IMR-90 (cell line): ENCODE data around the gene A4GNT. TPM values are rescaled to one million over a fixed set of nuclear protein-coding genes. Genes with fewer than 3 reads are reported as not detected.

Experiments
- ATAC-seq: fragments of 200-7000 bp; cut with Tn5 transposase; 2 replicates; pipeline ENCODE4 v1.9.1; 2020; ENCODE audit warnings: low read depth, mild to moderate bottlenecking, moderate library complexity
- BruUV-seq: library from RNA; stranded (reverse); fragments of 400-500 nt; replicated peaks from 2 replicates; lab custom pipeline; 2021; lab: Mats Ljungman, UMichigan
- CTCF ChIA-PET: fragments of 300-600 bp; formaldehyde crosslinking; extraction: SDS; loops from one replicate; lab custom pipeline; 2021; ENCODE audit warnings: antibody characterized with exemption; lab: Yijun Ruan, JAX
- POLR2A ChIA-PET: fragments of 300-600 bp; sonication (Branson Sonifier 250); formaldehyde crosslinking; loops from one replicate; lab custom pipeline; 2022; ENCODE audit warnings: antibody characterized with exemption; ENCODE audit not compliant: unreplicated experiment; lab: Charles Lee
- DNase-seq: peaks from one replicate; pipeline ENCODE4 v3.0.0; 2013
- H2AFZ ChIP-seq: replicated peaks from 2 replicates; pipeline ENCODE3; 2013; ENCODE audit warnings: low read length, mild to moderate bottlenecking; ENCODE audit not compliant: poor library complexity
- H2AK5ac ChIP-seq: 2 replicates; pipeline ENCODE4 v1.6.1; 2013; ENCODE audit warnings: low read depth, low read length, inconsistent platforms
- H2AK9ac ChIP-seq: replicated peaks from 2 replicates; pipeline ENCODE3; 2013; ENCODE audit warnings: mild to moderate bottlenecking, low read depth, low read length, moderate library complexity; ENCODE audit not compliant: poor library complexity
- H2BK120ac ChIP-seq: 2 replicates; pipeline ENCODE4 v1.6.1; 2013; ENCODE audit warnings: low read depth, low read length, inconsistent platforms
- H2BK15ac ChIP-seq: 3 replicates; pipeline ENCODE4 v1.6.1; 2013; ENCODE audit warnings: low read depth, low read length, inconsistent platforms
- H2BK20ac ChIP-seq: 2 replicates; pipeline ENCODE4 v1.6.1; 2013; ENCODE audit warnings: low read depth, mild to moderate bottlenecking, inconsistent platforms, low read length, moderate library complexity
- H2BK5ac ChIP-seq: 2 replicates; pipeline ENCODE4 v1.6.1; 2013; ENCODE audit warnings: mild to moderate bottlenecking, low read depth, low read length, inconsistent platforms; ENCODE audit not compliant: poor library complexity, severe bottlenecking
- H3K14ac ChIP-seq: replicated peaks from 2 replicates; pipeline ENCODE4 v1.6.1; 2013; ENCODE audit warnings: low read depth, low read length, inconsistent platforms
- H3K18ac ChIP-seq: 2 replicates; pipeline ENCODE4 v1.6.1; 2013; ENCODE audit warnings: low read depth, low read length, control low read depth
- H3K23ac ChIP-seq: 2 replicates; pipeline ENCODE4 v1.6.1; 2013; ENCODE audit warnings: low read depth, low read length, inconsistent platforms
- H3K27ac ChIP-seq: 2 replicates; pipeline ENCODE4 v1.5.1; 2013; ENCODE audit warnings: mild to moderate bottlenecking, control low read depth, low read length; ENCODE audit not compliant: insufficient read depth
- H3K27me3 ChIP-seq: 2 replicates; pipeline ENCODE4 v1.6.1; 2013; ENCODE audit warnings: low read length; ENCODE audit not compliant: control insufficient read depth, insufficient read depth
- H3K36me3 ChIP-seq: 2 replicates; pipeline ENCODE4 v1.6.1; 2013; ENCODE audit warnings: low read length, mixed read lengths; ENCODE audit not compliant: control insufficient read depth, insufficient read depth
- H3K4ac ChIP-seq: 2 replicates; pipeline ENCODE4 v1.6.1; 2013; ENCODE audit warnings: low read depth, low read length, inconsistent platforms
- H3K4me1 ChIP-seq: 2 replicates; pipeline ENCODE4 v1.6.1; 2013; ENCODE audit warnings: low read length, mixed read lengths; ENCODE audit not compliant: control insufficient read depth, insufficient read depth
- H3K4me2 ChIP-seq: 2 replicates; pipeline ENCODE4 v1.6.1; 2013; ENCODE audit warnings: low read depth, mild to moderate bottlenecking, control low read depth, low read length, moderate library complexity
- H3K4me3 ChIP-seq: 2 replicates; pipeline ENCODE4 v1.5.1; 2013; ENCODE audit warnings: low read depth, mild to moderate bottlenecking, control low read depth, low read length, moderate library complexity; ENCODE audit not compliant: insufficient read depth
- H3K56ac ChIP-seq: 2 replicates; pipeline ENCODE4 v1.6.1; 2013; ENCODE audit warnings: low read length, inconsistent platforms; ENCODE audit not compliant: insufficient read depth; ENCODE audit errors: extremely low read depth
- H3K79me1 ChIP-seq, 2 experiments: 2 replicates each; pipeline ENCODE4 v1.6.1; 2013; ENCODE audit warnings: low read length in 2 of 2, inconsistent platforms in 1 of 2, low read depth in 1 of 2
- H3K9ac ChIP-seq: 2 replicates; pipeline ENCODE4 v1.6.1; 2013; ENCODE audit warnings: low read depth, low read length, control low read depth
- H3K9me1 ChIP-seq: 2 replicates; pipeline ENCODE4 v1.6.1; 2013; ENCODE audit warnings: low read length, inconsistent platforms; ENCODE audit not compliant: insufficient read depth
- H3K9me3 ChIP-seq: 2 replicates; pipeline ENCODE4 v1.6.1; 2013; ENCODE audit warnings: low read length; ENCODE audit not compliant: control insufficient read depth, insufficient read depth
- H4K20me1 ChIP-seq: 2 replicates; pipeline ENCODE4 v1.6.1; 2013; ENCODE audit warnings: low read length, inconsistent platforms; ENCODE audit not compliant: insufficient read depth
- H4K5ac ChIP-seq: 2 replicates; pipeline ENCODE4 v1.6.1; 2013; ENCODE audit warnings: mild to moderate bottlenecking, low read depth, low read length, control low read depth
- H4K8ac ChIP-seq, 2 experiments: 2 replicates each; pipeline ENCODE4 v1.6.1; 2013; ENCODE audit warnings: low read depth in 2 of 2, low read length in 2 of 2, control low read depth in 1 of 2, inconsistent platforms in 1 of 2
- H4K91ac ChIP-seq: 2 replicates; pipeline ENCODE4 v1.6.1; 2013; ENCODE audit warnings: low read depth, low read length, inconsistent platforms; ENCODE audit not compliant: insufficient read depth
- BHLHE40 ChIP-seq: fragments of 150-350 bp; IDR thresholded peaks from 2 replicates; pipeline ENCODE4 v1.6.1; 2016; ENCODE audit warnings: mild to moderate bottlenecking, low read depth, low read length
- CHD1 ChIP-seq: IDR thresholded peaks from 2 replicates; pipeline ENCODE4 v1.6.1; 2012; ENCODE audit warnings: low read depth, low read length, improper control_type of control experiment
- FOS ChIP-seq: fragments of 150-350 bp; IDR thresholded peaks from 2 replicates; pipeline ENCODE4 v1.6.1; 2016; ENCODE audit warnings: low read depth, low read length
- MAFK ChIP-seq: IDR thresholded peaks from 2 replicates; pipeline ENCODE4 v1.6.1; 2012; ENCODE audit warnings: low read depth, low read length, improper control_type of control experiment
- MAZ ChIP-seq: IDR thresholded peaks from 2 replicates; pipeline ENCODE4 v1.6.1; 2012; ENCODE audit warnings: low read depth, mild to moderate bottlenecking, low read length, improper control_type of control experiment, moderate library complexity, borderline replicate concordance
- MXI1 ChIP-seq: IDR thresholded peaks from 2 replicates; pipeline ENCODE4 v1.6.1; 2012; ENCODE audit warnings: low read depth, mild to moderate bottlenecking, low read length, moderate library complexity, borderline replicate concordance
- NFE2L2 ChIP-seq: fragments of 150-350 bp; IDR thresholded peaks from 2 replicates; pipeline ENCODE4 v1.6.1; 2016; ENCODE audit warnings: low read depth, mild to moderate bottlenecking, low read length
- RAD21 ChIP-seq: IDR thresholded peaks from 2 replicates; pipeline ENCODE4 v1.6.1; 2012; ENCODE audit warnings: low read length, improper control_type of control experiment
- RCOR1 ChIP-seq: IDR thresholded peaks from 2 replicates; pipeline ENCODE4 v1.6.1; 2012; ENCODE audit warnings: mild to moderate bottlenecking, low read length, improper control_type of control experiment; ENCODE audit not compliant: insufficient replicate concordance
- dilution Hi-C: fragments of 300-500 bp; cut with HindIII; formaldehyde crosslinking; loops from one replicate; pipeline ENCODE4 v1.14.3; 2018; ENCODE audit warnings: low sequenced_read_pairs; ENCODE audit not compliant: unreplicated experiment
- in situ Hi-C: fragments of 300-500 bp; cut with MboI; formaldehyde crosslinking; loops from 3 replicates; pipeline ENCODE4 v1.14.3; 2019; ENCODE audit warnings: low sequenced_read_pairs, inconsistent platforms, mixed read lengths
- intact Hi-C: fragments of 100-400 bp; cut with micrococcal nuclease; formaldehyde crosslinking; loops from 2 replicates; pipeline ENCODE4 v1.10.0; 2022
- polyA plus RNA-seq, 3 experiments: library from polyadenylated mRNA; depleted of rRNA; stranded (reverse); fragments of >200 nt; gene quantifications; 2 replicates each; pipeline ENCODE4 v1.2.3, GENCODE V29; 2012; ENCODE audit warnings: low replicate concordance in 1 of 3
- total RNA-seq: library from RNA; depleted of rRNA; stranded (reverse); fragments of >200 nt; gene quantifications from 2 replicates; pipeline ENCODE4 v1.2.3, GENCODE V29; 2012
- TF ChIP-seq, protein P1 (sequence below): fragments of 150-350 bp; IDR thresholded peaks from 2 replicates; pipeline ENCODE4 v1.6.1; 2017; ENCODE audit warnings: mild to moderate bottlenecking, antibody characterized with exemption, low read length, low read depth

The A4GNT gene
- total and polyA plus RNA-seq, 2 of the 4 experiments (the other 2 are of a cell fraction): not detected

- DNase-seq: no peak
- Histone ChIP-seq H3K56ac (no peak overlapping the region), H4K91ac (no peak overlapping the region), H3K9me3 (no peaks in the 10 kb centered on the region), H3K4me3 (no peak overlapping the region), H4K20me1 (no peaks in the 10 kb centered on the region; the same call in 1 of the 2 replicates), H3K9ac (no peak overlapping the region), H2AFZ (no peak overlapping the region), H2BK5ac (no peak overlapping the region), H3K4me2 (no peak overlapping the region), H2AK9ac (no peak overlapping the region), H2BK20ac (no peak overlapping the region), H4K8ac (no peak overlapping the region), H3K4me1 (peaks cover 1% of the 10 kb centered on the region; the same call in 1 of the 2 replicates), H2AK5ac (no peak overlapping the region), H3K79me1 (peaks cover 26 to 63% of the 10 kb centered on the region in 2 experiments), H3K27me3 (no peaks in the 10 kb centered on the region), H3K36me3 (peaks cover 46% of the 10 kb centered on the region), H3K18ac (no peak overlapping the region), H4K5ac (no peak overlapping the region), H3K9me1 (no peaks in the 10 kb centered on the region), H3K23ac (no peak overlapping the region), H2BK120ac (no peak overlapping the region), H3K27ac (no peak overlapping the region), H3K4ac (no peak overlapping the region), H3K14ac (no peak overlapping the region), H2BK15ac (no peak overlapping the region)
- ChIA-PET CTCF (interaction anchor here (0.9 kb wide), 1 partner anchor 19 kb away, joined by 3 read pairs; no protein-coding TSS in a partner anchor), POLR2A (no interaction called here)
- dilution Hi-C loops (no loop called here), in situ Hi-C loops (no loop called here), intact Hi-C loops (no loop called here)
- BruUV-seq: no TSS peak
- no peak for ATAC-seq
- TF ChIP-seq RCOR1 (no peak), MXI1 (no peak), BHLHE40 (no peak), MAFK (no peak), RAD21 (no peak), CHD1 (no peak), MAZ (no peak), FOS (no peak), NFE2L2 (no peak)
- TF ChIP-seq, protein P1, sequence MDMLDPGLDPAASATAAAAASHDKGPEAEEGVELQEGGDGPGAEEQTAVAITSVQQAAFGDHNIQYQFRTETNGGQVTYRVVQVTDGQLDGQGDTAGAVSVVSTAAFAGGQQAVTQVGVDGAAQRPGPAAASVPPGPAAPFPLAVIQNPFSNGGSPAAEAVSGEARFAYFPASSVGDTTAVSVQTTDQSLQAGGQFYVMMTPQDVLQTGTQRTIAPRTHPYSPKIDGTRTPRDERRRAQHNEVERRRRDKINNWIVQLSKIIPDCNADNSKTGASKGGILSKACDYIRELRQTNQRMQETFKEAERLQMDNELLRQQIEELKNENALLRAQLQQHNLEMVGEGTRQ: no peak
Measured at GRCh38 chr3:138099417-138099816, 32.8 kb downstream of the A4GNT start.
